ENCODE measurements around the gene CRELD2.

Gene CRELD2

GRCh38 chr22:49938565-49939136 lies 20.2 kb downstream of the CRELD2 start:
- Histone ChIP-seq H3K4me3 (ENCODE audit: low read depth, low read length) (no peak overlapping the region), H3K36me3 (no peaks in the 10 kb centered on the region), H3K27me3 (no peaks in the 10 kb centered on the region), H3K4me1 (peaks cover 20% of the 10 kb centered on the region), H3K9me3 (no peaks in the 10 kb centered on the region)
- no peak for DNase-seq
- no peak for TF ChIP-seq CTCF (IDR thresholded peaks at IDR 0.05; ENCODE audit: low read depth, low read length)

GRCh38 chr22:49941507-49942316 lies 23.3 kb downstream of the CRELD2 start:
- DNase-seq = no peak
- Histone ChIP-seq H3K9me3 (no peaks in the 10 kb centered on the region), H3K4me1 (peaks cover 17% of the 10 kb centered on the region), H3K27me3 (no peaks in the 10 kb centered on the region), H3K36me3 (no peaks in the 10 kb centered on the region), H3K4me3 (ENCODE audit: low read depth, low read length) (no peak overlapping the region)
- TF ChIP-seq CTCF (IDR thresholded peaks at IDR 0.05; ENCODE audit: low read depth, low read length) = no peak

- Histone ChIP-seq H3K4me1 (peaks cover 6% of the 10 kb centered on the region), H3K36me3 (no peaks in the 10 kb centered on the region), H3K27me3 (no peaks in the 10 kb centered on the region), H3K9me3 (no peaks in the 10 kb centered on the region), H3K4me3 (ENCODE audit: low read depth, low read length) (no peak overlapping the region)
- no peak for DNase-seq
- no peak for TF ChIP-seq CTCF (IDR thresholded peaks at IDR 0.05; ENCODE audit: low read depth, low read length)
These were observed 24.4 kb downstream of the CRELD2 start for GRCh38 chr22:49942565-49943404.

GRCh38 chr22:49943405-49943765 lies 25.0 kb downstream of the CRELD2 start:
- Histone ChIP-seq H3K27me3 (no peaks in the 10 kb centered on the region), H3K9me3 (no peaks in the 10 kb centered on the region), H3K36me3 (no peaks in the 10 kb centered on the region), H3K4me1 (peaks cover 9% of the 10 kb centered on the region), H3K4me3 (ENCODE audit: low read depth, low read length) (no peak overlapping the region)
- no peak for DNase-seq
- TF ChIP-seq CTCF (IDR thresholded peaks at IDR 0.05; ENCODE audit: low read depth, low read length) = no peak

GRCh38 chr22:49943771-49944398 lies 25.5 kb downstream of the CRELD2 start:
- H3K4me1 ChIP-seq = peaks cover 11% of the 10 kb centered on the region
- no peak for TF ChIP-seq CTCF (IDR thresholded peaks at IDR 0.05; ENCODE audit: low read depth, low read length)
- no peaks in the 10 kb centered on the region for H3K36me3 ChIP-seq
- no peaks in the 10 kb centered on the region for H3K27me3 ChIP-seq
- H3K4me3 ChIP-seq (ENCODE audit: low read depth, low read length) = no peak overlapping the region
- no peak for DNase-seq
- no peaks in the 10 kb centered on the region for H3K9me3 ChIP-seq
